ENCODE measurements around the gene SLC25A47. TPM values are rescaled to one million over a fixed set of nuclear protein-coding genes. Genes with fewer than 3 reads are reported as not detected.

The SLC25A47 gene
- total and polyA plus RNA-seq, 2 donors (not counting 3 experiments of a cell fraction or from before 2014, with no cell fraction given): not detected

DNA sequence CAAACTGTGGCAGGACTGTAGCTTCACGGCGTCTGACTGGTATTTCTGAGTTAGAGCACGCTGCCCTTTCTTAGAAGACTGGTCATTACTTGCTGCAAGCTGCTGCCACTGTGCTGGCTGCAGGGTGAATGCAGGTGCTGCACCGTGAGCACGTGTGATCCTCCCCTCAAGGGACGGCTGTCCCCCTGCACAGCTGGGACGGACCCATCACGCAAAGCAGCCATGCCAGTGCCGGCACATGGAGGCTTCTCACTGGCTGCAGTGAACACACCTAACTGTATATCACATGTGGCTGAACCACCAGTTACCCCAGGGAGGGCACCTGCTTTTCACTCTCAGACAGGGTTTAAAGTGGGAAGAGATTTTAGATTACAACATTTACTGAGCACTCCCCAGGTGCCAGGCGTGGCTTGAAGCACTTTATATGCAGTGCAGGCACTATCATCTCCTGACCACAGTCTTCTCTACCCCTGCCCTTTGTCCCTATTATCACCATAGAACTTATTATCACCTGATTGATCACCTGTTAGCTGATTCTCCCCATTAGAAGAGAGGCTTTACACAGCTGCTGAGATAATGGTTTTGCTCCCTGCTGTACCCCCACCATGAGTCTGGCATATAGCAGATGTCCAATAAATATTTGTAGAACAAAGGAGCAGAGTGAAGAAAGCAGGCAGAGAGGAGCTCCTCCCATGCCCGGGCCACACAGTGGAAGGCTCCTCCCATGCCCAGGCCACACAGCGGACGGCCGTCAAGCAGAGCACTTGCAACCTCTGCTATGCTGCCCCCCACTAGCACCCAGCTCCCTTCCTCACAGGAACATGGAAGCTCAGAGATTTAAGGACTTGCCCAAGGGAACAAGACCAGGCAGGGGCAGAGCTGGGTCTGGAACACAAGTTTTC lies 25.9 kb downstream of the SLC25A47 start:
- intact Hi-C loops (cut with micrococcal nuclease): no loop called here
- no peak overlapping the region for H2AFZ ChIP-seq (ENCODE audit: low read depth, low read length)
- no TSS peak for BruUV-seq (replicated peaks)
- dilution Hi-C loops (cut with MboI; ENCODE audit: extremely low pct_ligation_motif_present, low sequenced_read_pairs): no loop called here
- no peaks in the 10 kb centered on the region for H4K20me1 ChIP-seq (replicated peaks; ENCODE audit: control insufficient read depth, extremely low read depth, insufficient read depth, low read length)
- no peaks in the 10 kb centered on the region for H3K9me3 ChIP-seq (replicated peaks; ENCODE audit: control insufficient read depth, insufficient read depth, low read length)
- DNase-seq (ENCODE audit: low read depth, low spot score) (no peak), FAIRE-seq (no peak)
- H3K4me3 ChIP-seq (replicated peaks in 1 of 3; ENCODE audit: insufficient read depth in 1 of 3, low read depth in 1 of 3, low read length in 3 of 3): no peak overlapping the region
- no peaks in the 10 kb centered on the region for H3K27me3 ChIP-seq (ENCODE audit: control insufficient read depth in 2 of 2, insufficient read depth in 2 of 2, low read length in 2 of 2)
- no peak overlapping the region for H3K4me2 ChIP-seq (ENCODE audit: insufficient read depth, low read length)
- peaks cover 27 to 53% of the 10 kb centered on the region in 2 experiments for H3K36me3 ChIP-seq (ENCODE audit: control insufficient read depth in 2 of 2, extremely low read depth in 1 of 2, insufficient read depth in 2 of 2, low read length in 2 of 2)
- H3K79me2 ChIP-seq (ENCODE audit: control insufficient read depth, insufficient read depth, low read length): no peaks in the 10 kb centered on the region
- no peak overlapping the region for H3K27ac ChIP-seq (ENCODE audit: insufficient read depth, low read depth, low read length)
- ChIA-PET CTCF (interaction anchor here (1.2 kb wide), 1 partner anchor 46 kb away, joined by 4 read pairs; no protein-coding TSS in a partner anchor), POLR2A (no interaction called here)
- no peaks in the 10 kb centered on the region for H3K9me1 ChIP-seq (replicated peaks; ENCODE audit: control insufficient read depth, extremely low read depth, insufficient read depth, low read length)
- H3K9ac ChIP-seq (replicated peaks; ENCODE audit: extremely low read depth, insufficient read depth, low read length): no peak overlapping the region
- TF ChIP-seq, protein P1, sequence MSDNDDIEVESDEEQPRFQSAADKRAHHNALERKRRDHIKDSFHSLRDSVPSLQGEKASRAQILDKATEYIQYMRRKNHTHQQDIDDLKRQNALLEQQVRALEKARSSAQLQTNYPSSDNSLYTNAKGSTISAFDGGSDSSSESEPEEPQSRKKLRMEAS (IDR thresholded peaks at IDR 0.05; ENCODE audit: insufficient read depth, insufficient read length): no peak
- TF ChIP-seq JUN (IDR thresholded peaks at IDR 0.05; ENCODE audit: borderline replicate concordance, insufficient read depth, insufficient read length, low read depth) (no peak), MYC (IDR thresholded peaks at IDR 0.05; ENCODE audit: low read depth, low read length) (no peak), FOS (IDR thresholded peaks at IDR 0.05; ENCODE audit: borderline replicate concordance, insufficient read depth, low read length) (no peak), GATA2 (IDR thresholded peaks at IDR 0.05; ENCODE audit: insufficient read depth, insufficient read length, low read depth, low read length) (no peak), POLR2A (IDR thresholded peaks at IDR 0.05; ENCODE audit: low read depth, low read length) (no peak), EZH2 (IDR thresholded peaks at IDR 0.05; ENCODE audit: borderline replicate concordance, low read depth, low read length, severe bottlenecking) (no peak), POLR2AphosphoS5 (IDR thresholded peaks at IDR 0.05; ENCODE audit: insufficient read depth, low read depth, low read length) (no peak)
- TF ChIP-seq, protein P2, sequence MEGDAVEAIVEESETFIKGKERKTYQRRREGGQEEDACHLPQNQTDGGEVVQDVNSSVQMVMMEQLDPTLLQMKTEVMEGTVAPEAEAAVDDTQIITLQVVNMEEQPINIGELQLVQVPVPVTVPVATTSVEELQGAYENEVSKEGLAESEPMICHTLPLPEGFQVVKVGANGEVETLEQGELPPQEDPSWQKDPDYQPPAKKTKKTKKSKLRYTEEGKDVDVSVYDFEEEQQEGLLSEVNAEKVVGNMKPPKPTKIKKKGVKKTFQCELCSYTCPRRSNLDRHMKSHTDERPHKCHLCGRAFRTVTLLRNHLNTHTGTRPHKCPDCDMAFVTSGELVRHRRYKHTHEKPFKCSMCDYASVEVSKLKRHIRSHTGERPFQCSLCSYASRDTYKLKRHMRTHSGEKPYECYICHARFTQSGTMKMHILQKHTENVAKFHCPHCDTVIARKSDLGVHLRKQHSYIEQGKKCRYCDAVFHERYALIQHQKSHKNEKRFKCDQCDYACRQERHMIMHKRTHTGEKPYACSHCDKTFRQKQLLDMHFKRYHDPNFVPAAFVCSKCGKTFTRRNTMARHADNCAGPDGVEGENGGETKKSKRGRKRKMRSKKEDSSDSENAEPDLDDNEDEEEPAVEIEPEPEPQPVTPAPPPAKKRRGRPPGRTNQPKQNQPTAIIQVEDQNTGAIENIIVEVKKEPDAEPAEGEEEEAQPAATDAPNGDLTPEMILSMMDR (IDR thresholded peaks at IDR 0.05; ENCODE audit: extremely low read depth in 1 of 2, insufficient read depth in 1 of 2, low read depth in 1 of 2, low read length in 2 of 2): no peak
- no peaks in the 10 kb centered on the region for H3K4me1 ChIP-seq (ENCODE audit: control insufficient read depth, extremely low read depth, insufficient read depth, low read length)
